HS-5 (cell line): ENCODE data around the gene LRTM2.

Source experiments
- DNase-seq: peaks from one replicate; pipeline ENCODE4 v3.0.0-alpha.2; 2012; ENCODE audit warnings: low read depth

The LRTM2 gene

DNA sequence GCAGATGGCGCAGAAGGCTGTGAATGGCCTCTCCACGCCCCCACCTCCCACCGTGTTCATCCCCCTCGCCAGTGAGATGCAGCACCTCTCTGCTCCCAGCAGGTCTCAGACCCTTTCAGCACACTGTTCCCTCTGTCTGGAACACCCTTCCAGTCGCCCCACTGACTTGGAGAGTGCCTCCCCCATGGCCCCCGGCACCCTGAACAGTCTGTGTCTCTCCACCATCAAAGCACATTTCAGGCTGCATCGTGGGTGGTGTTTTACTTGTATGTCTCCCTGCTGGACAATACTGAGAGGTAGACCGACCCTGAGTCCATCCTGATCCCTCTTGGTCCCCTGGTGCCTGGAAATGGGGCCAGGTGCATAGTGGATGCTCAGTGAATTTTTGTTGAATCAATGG lies 63.1 kb downstream of the LRTM2 start:
- no peak for DNase-seq

- DNase-seq: no peak
Measured at GRCh38 chr12:1884651-1885050, 64.3 kb downstream of the LRTM2 start.

DNA sequence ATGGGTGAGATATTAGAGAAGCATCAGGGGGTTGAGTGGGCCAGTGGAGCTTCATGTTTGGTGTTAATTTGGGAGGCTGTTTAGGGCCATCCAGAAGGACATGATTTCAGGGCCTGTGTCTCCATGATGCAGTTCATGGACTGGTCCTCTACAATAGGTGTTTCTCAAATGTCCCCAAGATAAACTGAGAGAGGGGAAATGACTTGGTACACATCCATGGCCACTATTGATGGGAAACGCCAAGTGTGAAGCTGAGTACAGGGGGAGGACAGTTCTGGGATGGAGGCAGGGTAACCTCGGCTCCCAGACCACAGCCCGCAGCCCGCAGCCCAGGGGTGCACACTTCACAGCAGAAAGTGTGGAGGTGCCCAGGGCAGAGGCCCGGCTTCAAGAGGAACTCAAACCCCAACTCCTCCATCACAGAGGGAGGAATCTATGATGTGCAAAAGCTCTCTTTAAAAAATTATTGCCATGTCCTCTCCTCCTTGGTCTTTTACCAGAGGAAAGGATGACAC lies 64.8 kb downstream of the LRTM2 start:
- no peak for DNase-seq

GRCh38 chr12:1885599-1886245 lies 65.4 kb downstream of the LRTM2 start:
- no peak for DNase-seq
